GM12865 (cell line): ENCODE data around the gene M1AP.

ENCODE experiments used
- DNase-seq: peaks from one replicate; pipeline ENCODE4 v3.0.0; 2010; ENCODE audit warnings: low read depth
- H3K4me3 ChIP-seq: 2 replicates; pipeline ENCODE4 v1.5.1; 2011; ENCODE audit warnings: mild to moderate bottlenecking, low read depth, low read length, control low read depth
- CTCF ChIP-seq: IDR thresholded peaks from 2 replicates; pipeline ENCODE4 v1.5.1; 2011; ENCODE audit warnings: low read length, control low read depth, low read depth, inconsistent platforms; ENCODE audit not compliant: insufficient read depth; ENCODE audit errors: missing control alignments

The M1AP gene

GRCh38 chr2:74690571-74690970 lies 42.4 kb upstream of the M1AP start:
- TF ChIP-seq CTCF: peak; percentile 72
- H3K4me3 ChIP-seq: no peak overlapping the region
- peak; percentile 72 for DNase-seq

- DNase-seq: no peak
- TF ChIP-seq CTCF: no peak
- H3K4me3 ChIP-seq: no peak overlapping the region
These were observed 41.5 kb upstream of the M1AP start for GRCh38 chr2:74689671-74690070.

GRCh38 chr2:74688881-74689280 lies 40.8 kb upstream of the M1AP start:
- no peak for TF ChIP-seq CTCF
- no peak for DNase-seq
- no peak overlapping the region for H3K4me3 ChIP-seq

GRCh38 chr2:74685408-74685807 lies 37.3 kb upstream of the M1AP start:
- TF ChIP-seq CTCF: no peak
- no peak for DNase-seq
- no peak overlapping the region for H3K4me3 ChIP-seq

GRCh38 chr2:74682501-74682900 lies 34.4 kb upstream of the M1AP start:
- no peak overlapping the region for H3K4me3 ChIP-seq
- DNase-seq: no peak
- no peak for TF ChIP-seq CTCF

GRCh38 chr2:74679615-74680014 lies 31.5 kb upstream of the M1AP start:
- no peak for DNase-seq
- no peak overlapping the region for H3K4me3 ChIP-seq
- TF ChIP-seq CTCF: no peak

- DNase-seq: no peak
- H3K4me3 ChIP-seq: no peak overlapping the region
- TF ChIP-seq CTCF: no peak
These were observed 28.2 kb upstream of the M1AP start for GRCh38 chr2:74676331-74676730.
